Spinal cord (tissue), 10 donors: Measurements from ENCODE around the gene GPR55. TPM values are rescaled to one million over a fixed set of nuclear protein-coding genes. Genes with fewer than 3 reads are reported as not detected.
"Not testable (repeated sequence)": the region's sequence is repeated elsewhere in the genome, so short reads cannot be mapped to it uniquely, and the experiment has no call there.

ENCODE experiments used
- DNase-seq, 6 donors: peaks; one replicate each; pipeline versions ENCODE4 v3.0.0 to v3.0.0-alpha.2; 2013 to 2015; ENCODE audit warnings: low spot score in 6 of 6, low read depth in 4 of 6
- H3K27ac ChIP-seq: one replicate; pipeline ENCODE4 v1.5.1; 2013; ENCODE audit warnings: low read depth, low read length, control low read depth
- H3K27me3 ChIP-seq: one replicate; pipeline ENCODE4 v1.6.1; 2013; ENCODE audit warnings: low read length; ENCODE audit not compliant: control insufficient read depth, insufficient read depth
- H3K36me3 ChIP-seq: one replicate; pipeline ENCODE4 v1.6.1; 2013; ENCODE audit warnings: low read length; ENCODE audit not compliant: control insufficient read depth, insufficient read depth
- H3K4me1 ChIP-seq: one replicate; pipeline ENCODE4 v1.6.1; 2013; ENCODE audit warnings: low read length; ENCODE audit not compliant: control insufficient read depth, insufficient read depth
- H3K4me3 ChIP-seq: one replicate; pipeline ENCODE4 v1.5.1; 2013; ENCODE audit warnings: low read depth, low read length, control low read depth
- H3K9me3 ChIP-seq: one replicate; pipeline ENCODE4 v1.6.1; 2013; ENCODE audit warnings: low read length; ENCODE audit not compliant: control insufficient read depth, insufficient read depth
- WGBS: methylation state at CpG from one replicate; pipeline ENCODE4 v1.1.5; 2013; ENCODE audit warnings: missing lambda C conversion rate; ENCODE audit not compliant: insufficient coverage; 5-methylcytosine and 5-hydroxymethylcytosine counted together
- long read RNA-seq, 4 donors: transcript quantifications; one replicate each; lab custom pipeline, GENCODE V29; 2026
- polyA plus RNA-seq, 2 donors: library from polyadenylated mRNA; unstranded; fragments of 120-200 nt; gene quantifications; one replicate each; pipeline ENCODE4 v1.2.1, GENCODE V29; 2013; ENCODE audit not compliant: insufficient read length in 2 of 2
- total RNA-seq, 2 donors: library from RNA; depleted of rRNA in 1 of 2; stranded (reverse); fragments of 120-200 nt in 1 of 2; fragments of >200 nt in 1 of 2; gene quantifications; one replicate each; pipeline versions ENCODE4 v1.2.3 to v1.2.4, GENCODE V29; 2013 to 2014
- donor health status: healthy.

Gene GPR55, protein sequence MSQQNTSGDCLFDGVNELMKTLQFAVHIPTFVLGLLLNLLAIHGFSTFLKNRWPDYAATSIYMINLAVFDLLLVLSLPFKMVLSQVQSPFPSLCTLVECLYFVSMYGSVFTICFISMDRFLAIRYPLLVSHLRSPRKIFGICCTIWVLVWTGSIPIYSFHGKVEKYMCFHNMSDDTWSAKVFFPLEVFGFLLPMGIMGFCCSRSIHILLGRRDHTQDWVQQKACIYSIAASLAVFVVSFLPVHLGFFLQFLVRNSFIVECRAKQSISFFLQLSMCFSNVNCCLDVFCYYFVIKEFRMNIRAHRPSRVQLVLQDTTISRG
- total RNA-seq (not detected), polyA plus RNA-seq (under 1 TPM; 0.08 to 0.12 TPM)
- long read RNA-seq, donor 1, result 0 reads
- long read RNA-seq, donor 2, result 0 reads
- long read RNA-seq, donor 3, result 0 reads
- long read RNA-seq, donor 4, result 0 reads

DNA sequence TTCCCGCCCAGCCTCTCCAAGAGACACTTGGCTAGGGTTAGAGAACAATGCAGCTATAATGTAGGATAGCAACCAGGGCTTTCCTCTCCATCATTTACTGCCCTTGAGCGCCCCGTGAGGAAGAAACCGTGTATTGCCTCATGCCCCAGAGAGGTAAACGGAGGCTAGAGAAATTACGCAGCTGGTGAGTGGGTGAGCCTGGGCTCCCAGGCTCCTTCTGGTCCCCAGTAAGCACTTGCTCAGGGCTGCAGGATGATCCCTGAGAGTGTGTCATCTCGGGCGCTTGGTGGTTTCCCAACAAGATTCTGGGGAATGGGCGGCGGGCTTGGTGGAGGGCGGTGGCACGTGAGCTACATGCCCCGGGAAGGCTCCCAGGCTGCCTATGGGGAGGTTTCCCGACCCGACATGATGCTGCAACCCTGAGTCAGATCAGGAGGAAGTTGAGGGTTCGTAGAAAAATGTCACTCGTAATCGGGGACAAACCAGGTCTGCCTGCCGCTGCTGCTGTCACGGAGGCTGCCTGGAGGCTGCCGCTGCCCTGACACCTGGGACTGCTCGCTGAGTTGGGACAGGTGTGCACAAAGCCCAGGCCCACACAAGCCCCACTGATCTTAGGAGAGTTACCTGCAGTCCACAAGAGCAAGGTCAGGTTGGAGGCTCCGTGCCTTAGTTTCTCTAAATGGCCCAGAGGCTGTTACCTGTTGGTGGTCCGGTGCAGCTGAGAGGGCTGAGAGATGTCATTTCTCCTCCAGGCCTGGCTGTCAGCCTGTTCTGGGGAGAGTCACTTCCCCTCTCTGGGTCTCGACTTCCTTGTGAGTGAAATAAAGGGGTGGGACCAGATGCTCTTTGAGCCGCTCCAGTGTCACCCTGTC is at the start of gene GPR55:
Gene GPR55, minus strand, starts transcription at position 773 of the 872 bp plus-strand sequence. CDS start 14,280 bp downstream, outside the sequence.
- H3K27me3 ChIP-seq, result no peaks in the 10 kb centered on the region
- no peak for DNase-seq
- H3K36me3 ChIP-seq, result no peaks in the 10 kb centered on the region
- no peaks in the 10 kb centered on the region for H3K9me3 ChIP-seq
- H3K4me3 ChIP-seq, result no peak within 1 kb of the TSS
- peaks cover 10% of the 10 kb centered on the region for H3K4me1 ChIP-seq
- 81% methylated on average over 23 of the region's 26 CpGs for WGBS
- no peak within 1 kb of the TSS for H3K27ac ChIP-seq

DNA sequence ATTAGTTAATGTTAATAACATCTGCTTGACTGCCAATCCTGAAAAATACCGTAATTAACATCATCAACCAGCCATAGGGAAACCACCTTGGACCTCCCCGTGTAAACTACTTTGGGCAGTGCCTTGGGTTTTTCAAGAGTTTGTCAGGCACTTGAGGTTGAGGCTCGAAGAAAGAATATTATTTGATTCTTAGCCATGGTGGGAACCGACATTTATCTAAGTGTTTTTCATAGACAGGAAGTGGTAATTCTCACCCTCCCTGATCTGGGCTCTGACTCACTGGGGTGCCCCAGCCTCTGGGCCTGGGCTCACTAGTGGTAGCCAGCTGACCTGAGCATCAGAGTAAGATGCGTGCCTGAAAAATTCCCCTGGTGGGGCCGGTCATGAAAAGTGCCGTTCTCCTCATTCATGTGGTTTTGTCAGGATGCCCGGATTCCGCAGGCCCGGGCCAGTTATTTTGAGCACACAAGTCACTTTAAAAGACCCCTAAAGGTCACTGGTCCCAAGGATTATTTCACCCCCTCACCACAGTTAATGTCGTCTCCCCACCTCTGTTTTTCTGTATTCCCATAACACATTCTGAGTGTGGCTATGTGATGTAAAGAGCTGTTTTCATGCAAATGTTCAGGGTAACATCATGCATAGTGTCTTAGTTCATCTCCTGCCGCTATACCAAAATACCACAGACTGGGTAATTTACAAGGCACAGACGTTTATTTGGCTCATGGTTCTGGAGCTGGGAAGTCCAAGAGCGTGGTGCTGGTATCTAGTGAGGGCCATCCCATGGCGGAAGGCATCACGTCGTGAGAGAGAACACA is 49.3 kb upstream of the GPR55 start:
- 92% methylated on average over 12 of the region's 17 CpGs for WGBS
- Histone ChIP-seq H3K4me3 (no peak overlapping the region), H3K27ac (no peak overlapping the region), H3K27me3 (no peaks in the 10 kb centered on the region), H3K4me1 (no peaks in the 10 kb centered on the region), H3K36me3 (no peaks in the 10 kb centered on the region), H3K9me3 (no peaks in the 10 kb centered on the region)
- no peak for DNase-seq

DNA sequence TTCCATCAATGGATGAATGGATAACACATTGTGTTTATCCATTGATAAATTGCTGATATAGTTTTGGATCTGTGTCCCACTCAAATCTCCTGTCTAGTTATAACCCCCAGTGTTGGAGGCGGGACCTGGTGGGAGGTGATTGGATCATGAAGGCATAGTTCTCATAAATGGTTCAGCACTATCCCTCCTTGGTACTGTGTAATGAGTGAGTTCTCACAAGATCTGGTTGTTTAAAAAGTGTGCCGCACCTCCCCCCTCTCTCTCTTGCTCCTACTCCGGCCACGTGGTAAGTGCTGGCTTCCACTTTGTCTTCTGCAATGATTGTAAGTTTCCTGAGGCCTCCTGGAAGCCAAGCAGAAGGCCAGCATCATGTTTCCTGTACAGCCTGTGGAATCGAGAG is 47.0 kb upstream of the GPR55 start:
- 80% methylated on average over 1 of the region's 5 CpGs for WGBS
- Histone ChIP-seq H3K27ac (no peak overlapping the region), H3K27me3 (no peaks in the 10 kb centered on the region), H3K4me3 (no peak overlapping the region), H3K36me3 (no peaks in the 10 kb centered on the region), H3K4me1 (no peaks in the 10 kb centered on the region), H3K9me3 (no peaks in the 10 kb centered on the region)
- DNase-seq, result no peak

DNA sequence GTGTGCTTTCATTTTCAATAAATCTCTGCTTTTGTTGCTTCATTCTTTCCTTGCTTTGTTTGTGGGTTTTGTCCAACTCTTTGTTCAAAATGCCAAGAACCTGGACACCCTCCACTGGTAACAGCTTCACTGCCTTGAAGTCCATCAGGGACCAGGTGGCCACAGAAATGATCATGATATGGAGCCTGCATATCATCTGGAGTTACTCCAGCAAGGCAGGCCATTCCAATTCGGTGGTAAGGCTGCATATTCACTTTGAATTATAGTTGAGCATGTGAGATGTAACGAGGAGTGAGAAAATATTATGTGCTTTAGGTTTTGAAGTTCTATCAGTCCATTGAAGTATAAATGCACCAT is 44.6 kb upstream of the GPR55 start:
- no peaks in the 10 kb centered on the region for H3K9me3 ChIP-seq
- H3K27ac ChIP-seq, result no peak overlapping the region
- no peaks in the 10 kb centered on the region for H3K4me1 ChIP-seq
- no peaks in the 10 kb centered on the region for H3K36me3 ChIP-seq
- no peaks in the 10 kb centered on the region for H3K27me3 ChIP-seq
- DNase-seq, result no peak
- H3K4me3 ChIP-seq, result no peak overlapping the region
- WGBS, result 86% methylated on average over 2 of the region's 2 CpGs

DNA sequence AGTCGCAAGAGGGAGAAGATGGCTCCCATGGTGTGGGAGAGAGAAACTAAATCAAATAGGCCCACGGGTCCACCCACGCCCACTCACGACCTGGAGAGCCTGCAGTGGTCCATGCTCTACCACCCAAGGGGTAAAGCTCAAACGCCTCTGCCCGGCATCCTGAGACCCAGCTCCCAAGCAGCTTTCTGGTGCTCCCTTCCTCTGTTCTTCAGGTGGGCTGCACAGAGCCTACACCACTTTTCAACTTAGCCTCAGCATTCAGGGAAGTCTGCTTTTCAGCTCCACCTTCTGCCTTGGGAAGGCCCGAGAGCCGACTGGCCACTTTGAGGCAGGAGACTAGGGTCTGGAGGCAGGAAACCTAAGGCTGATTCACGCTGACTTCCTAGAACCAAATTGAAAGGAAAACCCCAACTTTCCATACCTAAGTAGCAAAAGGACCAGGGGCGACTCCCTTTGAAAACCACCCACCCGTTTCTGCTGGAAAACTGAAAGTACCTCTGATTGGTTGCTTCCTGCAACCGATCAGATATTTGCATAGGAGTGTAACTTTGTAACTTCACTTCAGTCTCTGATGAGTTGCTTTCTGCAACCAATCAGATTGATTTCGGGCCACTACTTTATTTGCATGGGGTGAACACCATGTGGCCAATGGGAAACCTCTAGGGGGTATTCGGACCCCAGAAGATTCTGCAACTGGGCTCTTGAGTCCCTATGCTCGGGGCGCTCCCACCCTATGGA is 44.0 kb upstream of the GPR55 start:
- no peak for DNase-seq
- Histone ChIP-seq H3K4me1 (no peaks in the 10 kb centered on the region), H3K27me3 (no peaks in the 10 kb centered on the region), H3K4me3 (no peak overlapping the region), H3K36me3 (no peaks in the 10 kb centered on the region), H3K9me3 (no peaks in the 10 kb centered on the region), H3K27ac (no peak overlapping the region)
- WGBS, result 89% methylated on average over 11 of the region's 16 CpGs

DNA sequence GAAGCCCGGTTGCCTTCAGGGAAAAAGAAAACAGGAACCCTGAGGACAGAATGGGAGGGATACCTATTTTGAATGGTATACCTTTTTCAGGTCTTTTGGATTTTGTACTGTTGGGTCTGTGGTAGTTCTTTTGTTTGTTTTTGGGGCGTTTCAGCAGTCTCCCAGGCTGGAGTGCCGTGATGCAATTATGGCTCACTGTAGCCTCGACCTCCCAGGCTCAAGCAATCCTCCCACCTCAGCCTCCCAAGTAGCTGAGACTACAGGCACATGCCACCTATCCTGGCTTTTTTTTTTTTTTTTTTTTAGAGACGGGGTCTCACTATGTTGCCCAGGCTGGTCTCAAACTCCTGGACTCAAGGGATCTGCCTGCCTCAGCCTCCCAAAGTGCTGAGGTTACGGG is 43.3 kb upstream of the GPR55 start:
- WGBS, result 96% methylated on average over 5 of the region's 6 CpGs

DNA sequence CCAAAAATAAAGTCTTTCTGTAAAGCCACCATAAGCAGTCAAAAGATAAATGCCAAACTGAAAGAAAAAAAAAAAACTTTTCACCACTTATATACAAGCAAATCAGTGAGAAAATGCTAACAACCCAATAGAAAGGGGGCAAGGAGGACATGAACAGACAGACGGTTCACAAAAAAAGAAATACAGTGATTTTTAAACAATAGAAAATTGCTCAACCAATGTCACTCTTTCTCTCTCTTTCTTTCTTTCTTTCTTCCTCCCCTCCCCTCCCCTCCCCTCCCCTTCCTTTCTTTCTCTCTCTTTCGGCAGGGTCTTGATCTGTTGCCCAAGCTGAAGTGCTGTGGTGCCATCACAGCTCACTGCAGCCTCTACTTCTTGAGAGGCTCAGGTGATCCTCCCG is 42.1 kb upstream of the GPR55 start:
- no peak overlapping the region for H3K27ac ChIP-seq
- no peaks in the 10 kb centered on the region for H3K9me3 ChIP-seq
- no peak overlapping the region for H3K4me3 ChIP-seq
- WGBS, result 0% methylated on average over 1 of the region's 3 CpGs
- DNase-seq, result no peak
- no peaks in the 10 kb centered on the region for H3K36me3 ChIP-seq
- no peaks in the 10 kb centered on the region for H3K27me3 ChIP-seq
- no peaks in the 10 kb centered on the region for H3K4me1 ChIP-seq

More for the DNA sequence above, 43.3 kb upstream of the GPR55 start:
- not testable (repeated sequence) for H3K9me3 ChIP-seq, H3K27ac ChIP-seq, H3K27me3 ChIP-seq, DNase-seq, H3K4me1 ChIP-seq, H3K36me3 ChIP-seq, H3K4me3 ChIP-seq

DNA sequence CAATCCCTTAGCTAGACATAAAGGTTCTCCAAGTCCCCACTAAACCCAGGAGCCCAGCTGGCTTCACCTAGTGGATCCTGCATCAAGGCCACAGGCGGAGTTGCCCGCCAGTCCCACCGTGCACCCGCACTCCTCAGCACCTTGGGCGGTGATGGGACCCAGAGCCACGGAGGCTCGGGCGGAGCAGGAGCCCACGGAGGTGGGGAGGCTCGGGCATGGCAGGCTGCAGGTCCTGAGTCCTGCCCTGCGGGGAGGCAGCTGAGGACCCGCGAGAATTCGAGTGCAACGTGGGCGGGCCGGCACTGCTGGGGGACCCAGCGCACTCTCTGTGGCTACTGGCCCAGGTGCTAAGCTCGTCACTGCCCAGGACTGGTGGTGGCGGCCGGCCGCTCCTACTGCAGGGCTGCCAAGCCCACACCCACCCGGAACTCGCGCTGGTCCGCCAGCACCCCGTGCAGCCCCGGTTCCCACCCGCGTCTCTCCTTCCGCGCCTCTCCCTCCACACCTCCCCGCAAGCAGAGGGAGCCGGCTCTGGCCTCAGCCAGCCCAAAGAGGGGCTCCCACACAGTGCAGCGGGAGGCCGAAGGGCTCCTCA is 39.2 kb upstream of the GPR55 start:
- Histone ChIP-seq H3K4me1 (no peaks in the 10 kb centered on the region), H3K27me3 (no peaks in the 10 kb centered on the region), H3K27ac (no peak overlapping the region), H3K4me3 (no peak overlapping the region), H3K36me3 (no peaks in the 10 kb centered on the region), H3K9me3 (no peaks in the 10 kb centered on the region)
- 94% methylated on average over 33 of the region's 36 CpGs for whole genome bisulfite sequencing
- DNase-seq, result no peak
